GM19025 (cell line): ENCODE measurements around the gene ANKMY1.

Experiments
- ATAC-seq: cut with Tn5 transposase; IDR thresholded peaks from one replicate; pipeline ENCODE4 v1.9.1; 2021; ENCODE audit warnings: mild to moderate bottlenecking, low read depth, moderate library complexity; ENCODE audit not compliant: unreplicated experiment

Gene ANKMY1, protein sequence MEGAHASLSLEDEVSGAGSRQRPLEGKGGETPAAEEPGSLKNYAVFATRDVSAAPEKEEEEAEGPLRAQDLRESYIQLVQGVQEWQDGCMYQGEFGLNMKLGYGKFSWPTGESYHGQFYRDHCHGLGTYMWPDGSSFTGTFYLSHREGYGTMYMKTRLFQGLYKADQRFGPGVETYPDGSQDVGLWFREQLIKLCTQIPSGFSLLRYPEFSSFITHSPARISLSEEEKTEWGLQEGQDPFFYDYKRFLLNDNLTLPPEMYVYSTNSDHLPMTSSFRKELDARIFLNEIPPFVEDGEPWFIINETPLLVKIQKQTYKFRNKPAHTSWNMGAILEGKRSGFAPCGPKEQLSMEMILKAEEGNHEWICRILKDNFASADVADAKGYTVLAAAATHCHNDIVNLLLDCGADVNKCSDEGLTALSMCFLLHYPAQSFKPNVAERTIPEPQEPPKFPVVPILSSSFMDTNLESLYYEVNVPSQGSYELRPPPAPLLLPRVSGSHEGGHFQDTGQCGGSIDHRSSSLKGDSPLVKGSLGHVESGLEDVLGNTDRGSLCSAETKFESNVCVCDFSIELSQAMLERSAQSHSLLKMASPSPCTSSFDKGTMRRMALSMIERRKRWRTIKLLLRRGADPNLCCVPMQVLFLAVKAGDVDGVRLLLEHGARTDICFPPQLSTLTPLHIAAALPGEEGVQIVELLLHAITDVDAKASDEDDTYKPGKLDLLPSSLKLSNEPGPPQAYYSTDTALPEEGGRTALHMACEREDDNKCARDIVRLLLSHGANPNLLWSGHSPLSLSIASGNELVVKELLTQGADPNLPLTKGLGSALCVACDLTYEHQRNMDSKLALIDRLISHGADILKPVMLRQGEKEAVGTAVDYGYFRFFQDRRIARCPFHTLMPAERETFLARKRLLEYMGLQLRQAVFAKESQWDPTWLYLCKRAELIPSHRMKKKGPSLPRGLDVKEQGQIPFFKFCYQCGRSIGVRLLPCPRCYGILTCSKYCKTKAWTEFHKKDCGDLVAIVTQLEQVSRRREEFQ

DNA sequence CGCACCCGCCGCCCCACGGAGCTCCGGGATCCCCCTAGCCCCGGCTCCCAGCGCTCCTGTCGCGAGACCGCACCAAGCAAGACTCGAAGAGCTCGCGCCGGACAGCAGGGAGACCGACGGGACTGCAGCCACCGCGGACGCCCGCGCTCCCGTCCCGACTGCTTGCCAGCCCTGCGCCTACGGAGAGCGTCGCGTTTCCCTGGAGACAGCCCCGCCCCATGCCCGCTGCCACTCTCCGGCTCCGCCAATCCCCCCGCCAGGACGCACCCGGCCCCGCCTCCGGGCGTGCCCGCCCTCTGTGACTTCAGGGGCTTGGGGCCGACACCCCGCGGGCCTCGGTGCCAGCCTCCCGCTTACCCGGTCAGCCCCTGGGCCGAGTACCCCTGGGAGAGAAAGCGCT lies at the start of gene ANKMY1:
Gene ANKMY1 (minus strand): TSS at position 181 of the 400 bp plus-strand sequence. CDS start 653 bp downstream, outside the sequence.
- no peak for ATAC-seq

DNA sequence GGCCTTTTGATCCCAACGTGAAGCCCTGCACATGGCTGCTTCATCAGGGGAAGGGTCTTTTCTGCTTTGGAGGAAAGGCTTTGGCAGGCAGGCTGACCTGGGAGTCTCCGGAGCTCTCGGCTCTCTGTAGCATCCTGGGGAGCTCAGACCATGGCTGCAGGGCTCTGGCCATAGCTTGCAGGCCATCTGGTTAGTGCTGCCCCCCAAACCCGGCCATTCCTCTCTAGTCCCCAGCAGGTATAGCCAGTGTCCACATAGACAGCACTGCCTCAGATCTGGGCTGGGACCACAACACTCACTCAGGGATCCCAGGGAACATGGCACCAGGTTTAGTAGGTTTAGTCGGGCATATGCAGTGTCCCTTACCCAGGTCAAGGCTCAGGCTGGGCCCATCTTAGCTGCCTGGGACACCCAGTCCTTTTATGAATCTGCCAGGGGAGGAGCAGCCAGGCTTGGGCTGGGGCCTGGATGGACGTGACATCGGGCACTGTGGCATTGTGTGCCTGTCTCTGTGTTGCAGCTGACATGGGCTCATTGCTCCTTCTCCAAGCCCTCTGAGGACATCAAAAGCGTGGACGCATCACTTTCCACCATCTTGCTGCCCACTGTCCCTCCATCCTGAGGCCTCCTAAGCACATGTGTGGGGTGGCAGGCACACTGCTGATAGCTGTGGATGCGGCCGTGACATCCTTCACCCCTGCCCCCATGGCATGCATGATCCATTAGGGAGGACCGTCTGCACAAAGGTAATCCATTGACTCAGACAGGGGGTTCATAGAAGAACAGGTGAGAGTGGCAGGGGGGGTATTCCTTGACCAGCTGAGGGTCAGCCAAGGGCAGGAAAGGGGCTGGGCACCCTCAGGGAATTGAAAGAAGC lies 48.3 kb upstream of the ANKMY1 start:
- no peak for ATAC-seq

DNA sequence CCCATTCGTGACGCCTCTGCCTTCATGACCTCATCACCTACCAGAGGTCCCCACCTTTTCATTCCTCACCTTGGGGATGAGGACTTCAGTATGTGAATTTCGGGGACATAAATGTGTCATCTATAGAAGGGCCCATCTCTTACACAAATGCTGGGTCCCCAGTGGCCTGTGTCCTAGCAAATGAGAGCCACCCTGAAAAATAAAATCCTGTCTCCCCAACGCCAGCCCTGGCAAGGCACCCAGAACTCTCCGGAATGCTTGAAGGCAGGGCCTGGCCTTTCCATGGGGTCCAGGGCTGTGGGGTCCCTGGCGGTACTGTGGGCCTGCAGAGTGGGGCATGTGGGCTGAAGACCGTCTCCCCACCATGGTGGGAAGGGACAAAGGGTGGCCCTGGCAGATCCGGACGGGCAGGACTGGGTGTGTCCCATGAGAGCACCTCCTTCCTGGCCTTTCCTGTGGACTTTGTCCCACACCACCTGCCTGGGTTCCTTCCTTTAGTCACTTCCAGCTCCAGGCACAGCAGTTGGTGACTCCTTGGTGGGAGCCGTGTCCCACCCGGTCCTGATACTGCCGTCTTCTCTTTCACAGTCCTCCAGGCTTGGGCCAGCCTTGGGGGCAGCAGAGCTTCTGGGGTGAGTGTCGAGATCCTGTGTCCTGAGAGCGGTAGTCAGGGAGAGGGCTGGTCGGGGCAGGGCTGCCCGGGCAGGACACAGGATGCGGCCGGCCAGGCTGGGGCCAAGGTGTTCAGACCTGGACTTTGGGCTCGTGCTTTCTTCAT lies 47.3 kb upstream of the ANKMY1 start:
- no peak for ATAC-seq

DNA sequence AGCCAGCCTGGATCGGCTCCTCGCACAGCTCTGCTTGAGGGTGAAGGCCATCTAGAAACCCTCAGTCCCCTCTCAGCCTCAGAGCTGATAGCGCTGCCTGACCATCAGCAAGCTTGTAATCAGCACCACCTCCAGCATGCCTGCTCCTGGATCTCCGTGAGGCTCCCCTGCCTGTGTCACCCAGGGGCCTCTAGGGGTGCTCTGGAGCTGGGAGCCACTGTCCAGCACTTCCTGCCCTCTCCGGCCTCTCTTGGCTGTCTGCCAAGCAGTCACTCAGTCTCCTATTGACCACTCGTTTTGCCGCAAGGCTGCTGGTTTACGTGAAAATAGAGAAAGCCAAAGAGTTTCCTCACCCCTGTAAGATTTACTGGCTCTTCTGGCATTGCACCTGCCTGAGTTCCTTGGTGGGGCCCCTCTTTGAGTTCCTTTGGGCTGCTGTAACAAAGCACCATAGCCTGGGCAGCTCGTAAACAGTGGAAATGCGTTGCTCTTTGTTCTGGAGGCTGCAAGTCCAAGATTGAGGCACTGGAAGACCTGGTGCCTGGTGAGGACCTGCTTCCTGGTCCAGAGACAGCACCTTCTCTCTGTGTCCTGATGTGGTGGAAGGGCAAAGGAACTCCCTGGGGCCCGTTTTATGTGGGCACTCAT lies 46.6 kb upstream of the ANKMY1 start:
- no peak for ATAC-seq

DNA sequence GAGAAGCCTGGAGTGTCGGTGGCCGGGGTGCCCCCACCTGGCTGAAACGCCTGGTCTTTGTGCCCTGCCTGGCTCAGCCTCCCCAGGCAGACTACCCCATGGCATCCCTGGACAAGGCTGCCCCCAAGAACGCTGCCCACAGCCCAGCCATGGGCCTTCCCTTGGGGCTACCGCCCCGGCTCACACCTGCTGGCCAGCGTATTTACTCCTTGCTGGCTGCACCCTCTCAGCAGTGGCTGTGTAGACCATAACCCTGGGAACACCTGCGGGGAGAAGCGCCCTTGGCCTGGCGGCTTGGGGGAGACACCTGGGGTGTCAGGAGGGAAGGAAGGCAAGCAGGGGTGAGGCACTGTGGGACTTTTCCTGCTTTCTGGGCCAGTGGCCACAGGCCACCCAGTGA lies 46.1 kb upstream of the ANKMY1 start:
- ATAC-seq: no peak

DNA sequence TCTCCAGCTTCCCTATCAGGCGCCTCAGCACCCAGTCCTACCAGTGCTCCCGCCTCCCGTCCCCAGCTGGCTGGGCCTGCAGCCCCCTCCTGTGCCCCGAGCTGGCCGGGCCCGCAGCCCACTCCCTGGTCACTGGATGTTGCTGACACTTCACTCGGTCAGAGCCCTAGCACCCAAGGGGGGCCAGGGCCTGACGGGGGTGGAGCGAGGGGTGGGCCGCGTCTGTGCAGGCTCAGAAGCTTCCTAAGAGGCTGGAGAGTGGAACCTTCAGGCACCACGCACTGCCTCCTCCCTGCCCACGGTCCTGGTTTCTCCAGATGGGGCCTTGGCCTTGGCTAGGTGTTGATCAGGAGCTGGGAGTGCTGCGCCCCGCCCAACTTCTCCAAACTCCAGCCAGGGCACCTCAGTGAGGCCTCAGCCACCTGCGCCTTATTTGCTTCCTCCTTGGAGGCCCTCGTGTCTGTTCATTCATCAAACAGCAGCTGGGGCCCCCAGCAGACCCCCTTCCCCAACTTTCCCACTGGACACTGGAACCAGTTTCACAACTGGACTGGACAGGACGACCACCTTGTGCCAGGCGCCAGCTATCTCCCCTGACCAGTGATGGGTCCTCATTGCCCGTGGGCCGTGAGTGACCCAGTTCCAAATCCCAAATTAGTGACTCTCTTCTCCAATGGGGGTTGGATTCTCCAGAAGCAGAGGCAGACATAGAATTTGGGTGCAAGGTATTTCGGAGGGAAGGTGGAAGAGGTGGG lies 45.5 kb upstream of the ANKMY1 start:
- ATAC-seq: no peak

DNA sequence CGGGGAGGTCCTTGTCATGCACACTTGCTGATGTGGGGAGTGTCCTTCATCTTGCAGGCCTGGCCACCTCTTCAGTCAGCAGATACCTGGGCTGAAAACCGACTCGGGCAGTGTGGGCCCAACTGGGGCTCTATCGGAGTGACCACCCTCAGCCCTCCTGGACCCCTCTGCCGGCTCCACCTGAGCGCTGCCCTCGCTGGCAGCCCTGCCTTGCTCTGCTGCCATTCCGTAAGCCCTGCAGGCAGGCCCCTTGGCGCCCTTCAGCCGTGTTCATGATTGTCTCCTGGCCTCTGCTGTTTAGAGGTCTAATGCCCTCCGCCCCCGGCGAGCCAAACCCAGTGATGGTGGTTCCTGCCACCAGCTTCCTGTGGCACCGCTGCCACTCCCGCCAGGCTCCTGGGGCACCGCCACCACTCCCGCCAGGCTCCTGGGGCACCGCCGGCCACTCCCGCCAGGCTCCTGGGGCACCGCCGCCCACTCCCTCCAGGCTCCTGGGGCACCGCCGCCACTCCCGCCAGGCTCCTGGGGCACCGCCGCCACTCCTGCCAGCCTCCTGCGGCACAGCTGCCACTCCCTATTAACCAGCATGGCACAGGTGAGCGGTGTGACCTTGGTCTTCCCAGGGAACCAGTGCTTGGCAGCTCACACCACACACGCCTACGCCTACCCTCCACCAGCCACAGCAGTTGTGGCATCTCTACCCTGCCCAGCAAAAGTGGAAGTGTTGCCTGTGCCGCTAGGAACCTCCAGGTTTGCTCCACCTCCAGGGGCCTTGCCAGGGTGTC lies 44.7 kb upstream of the ANKMY1 start:
- no peak for ATAC-seq

DNA sequence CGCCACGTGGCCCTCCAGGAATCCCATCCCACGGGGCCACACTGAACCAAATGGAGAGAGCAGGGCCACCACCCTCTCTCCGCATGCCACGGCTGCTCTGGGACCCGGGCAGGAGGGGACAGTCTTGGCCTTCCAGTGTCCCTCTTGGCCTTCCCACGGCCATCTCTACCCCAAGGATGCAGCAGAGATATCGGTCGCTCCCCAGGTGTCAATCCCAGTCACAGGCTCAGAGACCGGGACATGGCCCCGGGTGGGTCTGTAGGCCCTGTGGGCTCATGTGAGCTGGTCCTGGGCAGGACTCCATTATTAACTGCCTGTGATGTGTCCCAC lies 44.0 kb upstream of the ANKMY1 start:
- no peak for ATAC-seq

DNA sequence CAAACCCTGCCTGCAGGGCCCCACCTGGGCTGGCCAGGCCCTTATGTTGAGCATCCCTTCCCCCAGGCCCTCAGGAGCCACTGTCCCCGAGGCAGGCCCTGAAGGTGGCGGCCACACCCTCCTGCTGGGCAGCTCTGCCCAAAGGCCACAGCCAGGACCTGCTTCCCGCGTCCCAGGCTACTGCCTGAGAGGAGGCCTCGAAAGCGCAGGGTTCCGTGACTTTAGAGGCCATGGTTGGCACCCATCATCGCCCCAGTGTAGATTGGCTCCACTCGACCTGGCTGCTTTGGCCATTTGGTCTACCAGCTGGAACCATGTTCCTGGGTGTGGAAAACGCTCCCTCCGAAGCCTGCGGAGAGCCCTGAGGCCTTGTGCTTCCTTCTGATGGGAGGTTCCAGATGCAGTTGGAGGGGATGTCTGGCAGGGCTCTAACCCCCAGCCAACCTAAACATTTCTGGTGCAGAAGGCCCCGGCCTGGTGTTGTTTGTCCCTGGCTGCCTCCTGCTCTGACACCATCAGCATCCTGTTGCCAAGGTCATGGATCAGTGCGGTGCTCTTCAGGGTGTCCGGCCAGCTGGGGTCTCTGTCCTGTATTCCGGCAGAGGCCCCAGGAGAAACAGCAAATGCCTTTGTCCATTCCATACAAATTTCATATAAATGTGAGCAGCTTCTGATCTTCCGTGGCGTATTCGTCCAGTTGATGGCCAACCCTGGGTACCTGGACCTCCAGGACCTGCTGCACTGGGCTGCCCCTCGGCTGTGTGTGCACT lies 43.5 kb upstream of the ANKMY1 start:
- no peak for ATAC-seq

DNA sequence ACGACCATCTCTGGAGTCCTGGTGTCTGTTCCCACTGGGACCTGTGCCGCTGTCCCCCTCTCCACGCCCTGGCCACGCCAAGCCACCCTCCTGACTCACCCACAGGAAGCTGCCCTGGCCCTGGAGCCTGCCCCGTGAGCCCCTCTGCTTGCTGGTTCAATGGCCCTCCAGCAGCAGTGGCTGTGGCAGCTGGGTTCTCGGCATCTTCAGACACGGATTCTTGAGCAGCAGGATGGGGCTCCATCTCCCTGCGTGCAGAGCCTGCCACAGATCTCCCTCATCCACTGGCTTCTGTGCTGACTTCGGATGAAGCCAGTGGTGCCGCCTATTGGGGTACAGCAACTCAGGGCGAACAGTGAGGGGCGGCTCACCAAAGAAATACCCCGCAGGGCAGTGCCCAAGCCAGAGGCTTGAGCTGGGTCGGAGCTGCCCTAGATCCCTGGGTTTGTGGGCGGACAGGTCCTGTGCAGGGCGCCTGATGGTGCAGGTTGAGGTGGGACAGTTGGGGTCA lies 42.7 kb upstream of the ANKMY1 start:
- ATAC-seq: no peak

DNA sequence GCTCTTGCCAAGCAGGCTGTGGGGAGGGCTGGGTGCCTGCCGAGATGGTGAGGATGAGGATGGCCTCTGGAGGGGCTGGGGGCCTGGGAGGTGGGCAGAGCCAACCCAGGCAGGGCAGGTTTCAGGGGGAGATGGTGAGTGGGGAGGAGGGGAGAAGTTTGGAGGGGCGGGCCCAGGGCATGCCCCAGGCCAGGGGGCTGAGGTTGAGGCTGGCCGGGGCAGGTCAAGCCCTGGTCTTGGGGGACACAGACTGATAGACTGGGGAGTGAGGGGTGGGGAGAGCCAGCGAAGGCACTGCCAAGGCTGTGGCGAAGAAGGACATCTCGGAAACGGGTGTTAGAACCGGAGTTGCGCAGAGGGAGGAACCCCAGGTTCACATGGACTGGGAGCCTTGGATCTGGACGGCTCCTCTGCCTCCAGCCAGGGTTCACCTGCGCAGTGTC lies 41.4 kb upstream of the ANKMY1 start:
- no peak for ATAC-seq

DNA sequence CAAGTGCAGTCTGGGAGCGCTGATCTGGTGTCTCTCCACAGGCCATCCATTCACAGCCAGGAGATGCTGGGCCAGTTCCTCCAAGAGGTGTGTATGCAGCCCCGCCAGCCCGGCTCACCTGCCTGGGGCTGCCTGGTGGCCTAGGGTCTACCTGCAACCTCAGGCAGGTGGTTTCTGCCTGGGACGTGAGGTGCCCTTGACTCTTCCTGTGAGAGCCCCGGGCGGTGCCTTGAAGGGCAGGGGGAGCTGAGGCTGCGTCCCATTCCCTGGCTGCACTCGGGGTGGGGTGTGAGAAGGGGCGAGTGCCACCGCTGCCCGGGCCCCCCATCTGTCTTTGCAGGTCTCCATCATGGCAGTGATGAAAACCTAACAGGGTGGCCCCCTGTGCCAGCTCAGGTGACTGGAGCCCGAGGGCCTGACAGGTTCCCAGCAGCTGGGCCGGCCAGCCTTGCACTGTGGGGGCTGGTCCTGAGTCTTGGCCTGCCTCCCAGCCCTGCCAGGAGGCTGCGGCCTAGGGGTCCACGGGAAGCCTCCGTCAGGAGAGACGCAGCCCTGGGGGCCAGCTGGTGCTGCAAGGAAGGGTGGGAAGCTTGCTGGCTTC lies 40.6 kb upstream of the ANKMY1 start:
- no peak for ATAC-seq

DNA sequence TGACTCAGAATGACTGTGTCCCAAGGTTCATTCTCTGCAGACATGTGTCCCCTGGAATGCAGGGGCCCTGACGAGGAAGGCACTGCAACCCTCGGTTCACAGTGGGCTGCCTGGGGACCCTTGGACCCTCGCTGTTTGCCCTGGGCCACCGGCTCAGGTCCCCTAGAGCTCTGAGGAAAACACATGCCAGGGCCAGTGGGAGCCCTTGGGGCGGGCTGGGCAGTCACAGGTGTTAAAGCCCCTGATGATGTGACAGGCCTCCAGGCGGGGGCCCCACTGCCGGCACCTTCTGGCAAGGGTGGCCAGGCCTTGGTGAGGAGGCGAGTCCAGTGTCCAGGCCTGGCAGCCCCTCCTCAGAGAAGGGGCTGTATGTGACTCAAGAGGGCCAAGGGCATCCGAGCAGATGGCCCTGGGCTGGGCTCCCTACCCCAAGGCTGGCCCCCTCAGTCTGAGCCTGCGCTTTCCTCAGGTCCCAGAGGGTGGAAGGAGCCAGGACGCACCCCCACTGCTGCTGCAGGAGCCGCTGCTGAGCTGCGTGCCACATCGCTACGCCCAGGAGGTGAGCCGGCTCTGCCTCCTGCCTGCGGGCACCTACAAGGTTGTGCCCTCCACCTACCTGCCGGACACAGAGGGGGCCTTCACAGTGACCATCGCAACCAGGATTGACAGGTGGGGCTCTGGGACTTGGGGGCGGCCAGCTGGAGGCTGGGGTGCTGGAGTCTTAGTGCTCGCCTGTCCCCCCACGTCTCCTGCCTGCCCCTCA lies 39.8 kb upstream of the ANKMY1 start:
- ATAC-seq: no peak

DNA sequence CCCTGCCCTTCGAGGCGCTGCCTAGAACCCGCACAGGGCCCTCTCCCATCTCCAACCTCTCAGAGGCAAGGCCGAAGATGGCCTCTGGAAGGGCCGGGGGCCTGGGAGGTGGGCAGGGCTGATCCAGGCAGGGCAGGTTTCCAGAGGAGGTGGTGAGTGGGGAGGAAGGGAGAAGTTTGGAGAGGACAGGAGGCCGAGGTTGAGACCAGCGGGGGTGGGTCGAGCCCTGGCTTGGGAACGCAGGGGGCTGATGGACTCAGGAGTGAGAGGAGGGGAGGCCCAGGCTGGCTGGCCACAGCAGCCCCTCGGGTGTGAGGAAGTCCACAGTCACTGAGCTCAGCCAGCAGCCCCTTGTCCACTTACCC lies 39.2 kb upstream of the ANKMY1 start:
- no peak for ATAC-seq

DNA sequence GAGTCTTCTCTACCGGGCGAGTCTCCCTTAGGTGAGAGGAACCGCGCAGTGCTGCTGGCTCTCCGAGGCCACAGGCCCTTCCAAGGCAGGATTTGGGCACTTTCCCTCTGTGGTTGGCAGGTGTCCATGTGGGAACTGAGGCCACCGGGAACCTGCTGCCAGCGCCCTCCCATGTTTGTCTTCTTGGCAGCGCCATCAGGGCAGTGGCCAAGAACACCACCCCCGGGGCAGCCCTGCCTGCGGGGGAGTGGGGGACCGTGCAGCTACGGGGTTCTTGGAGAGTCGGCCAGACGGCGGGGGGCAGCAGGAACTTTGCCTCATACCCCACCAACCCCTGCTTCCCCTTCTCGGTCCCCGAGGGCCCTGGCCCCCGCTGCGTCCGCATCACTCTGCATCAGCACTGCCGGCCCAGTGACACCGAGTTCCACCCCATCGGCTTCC lies 38.7 kb upstream of the ANKMY1 start:
- ATAC-seq: no peak

DNA sequence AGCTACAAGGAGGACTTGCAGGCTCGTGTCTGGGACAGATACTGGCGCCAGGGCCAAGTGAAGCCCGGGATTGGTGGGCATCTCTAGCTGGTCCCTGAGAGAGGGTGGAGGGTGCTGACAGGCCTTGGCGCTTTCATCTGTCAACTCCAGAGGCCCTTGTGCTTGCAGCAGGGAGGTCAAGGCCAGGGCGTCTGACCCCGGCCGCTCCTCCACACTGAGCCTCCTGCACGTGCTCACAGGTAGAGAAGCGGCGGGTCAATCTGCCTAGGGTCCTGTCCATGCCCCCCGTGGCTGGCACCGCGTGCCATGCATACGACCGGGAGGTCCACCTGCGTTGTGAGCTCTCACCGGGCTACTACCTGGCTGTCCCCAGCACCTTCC lies 38.3 kb upstream of the ANKMY1 start:
- no peak for ATAC-seq
